H54 (cell line): Measurements from ENCODE around the gene ECSCR.

ENCODE experiments used
- DNase-seq: peaks from one replicate; pipeline ENCODE4 v3.0.0; 2011; ENCODE audit warnings: low spot score, mixed read lengths; ENCODE audit not compliant: insufficient read length
- FAIRE-seq: peaks from 3 replicates; lab custom pipeline; 2011; peaks lifted over from hg19 to GRCh38; lab: Jason Lieb, UNC
- POLR2A ChIP-seq: IDR thresholded peaks from 2 replicates; pipeline ENCODE4 v1.6.1; 2011; ENCODE audit warnings: low read depth, mild to moderate bottlenecking, low read length

ECSCR gene

GRCh38 chr5:139403787-139404483, 58.6 kb downstream of the ECSCR start, which contains the start of gene SPATA24:
Gene SPATA24 (minus strand): TSS chr5:139404089. CDS start chr5:139404060, 29 bp downstream.
- peak; percentile 95 for DNase-seq
- FAIRE-seq: no peak
- no peak for TF ChIP-seq POLR2A

- DNase-seq (no peak), FAIRE-seq (no peak)
- no peak for TF ChIP-seq POLR2A
These were observed 59.1 kb downstream of the ECSCR start for GRCh38 chr5:139403418-139403786.

- no peak for FAIRE-seq
- DNase-seq: no peak
- no peak for TF ChIP-seq POLR2A
These were observed 59.9 kb downstream of the ECSCR start for GRCh38 chr5:139402561-139403158.

- no peak for FAIRE-seq
- no peak for TF ChIP-seq POLR2A
These were observed 61.0 kb downstream of the ECSCR start for GRCh38 chr5:139401546-139401945.

GRCh38 chr5:139399501-139400121, 62.9 kb downstream of the ECSCR start:
- TF ChIP-seq POLR2A: no peak
- FAIRE-seq (no peak), DNase-seq (no peak)

More at GRCh38 chr5:139401546-139401945, 61.0 kb downstream of the ECSCR start:
- DNase-seq: no peak
